HG03064 (cell line): ENCODE measurements around the gene EFNA1.

Experiments
- ATAC-seq: cut with Tn5 transposase; IDR thresholded peaks from one replicate; pipeline ENCODE4 v1.9.1; 2021; ENCODE audit warnings: low read depth; ENCODE audit not compliant: unreplicated experiment

EFNA1 gene

DNA sequence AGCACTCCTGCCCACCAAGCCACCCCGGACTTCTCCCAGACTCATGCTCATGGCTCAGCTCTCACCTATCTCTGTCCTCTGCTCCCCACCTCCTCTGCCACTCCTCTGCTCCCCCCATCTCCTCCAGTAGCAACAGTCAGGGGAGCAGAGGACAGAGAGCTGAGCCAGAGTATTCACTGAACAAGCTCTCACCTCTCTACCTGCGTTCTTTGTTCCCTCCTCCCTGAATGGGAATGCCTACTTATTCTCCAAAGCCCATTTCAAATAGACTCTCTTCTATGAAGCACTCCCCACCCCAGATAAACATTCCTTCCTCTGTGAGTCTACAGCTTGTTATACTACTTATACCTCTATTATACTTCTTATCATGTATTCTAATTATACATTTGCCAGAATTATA, 6.4 kb upstream of the EFNA1 start:
- no peak for ATAC-seq

DNA sequence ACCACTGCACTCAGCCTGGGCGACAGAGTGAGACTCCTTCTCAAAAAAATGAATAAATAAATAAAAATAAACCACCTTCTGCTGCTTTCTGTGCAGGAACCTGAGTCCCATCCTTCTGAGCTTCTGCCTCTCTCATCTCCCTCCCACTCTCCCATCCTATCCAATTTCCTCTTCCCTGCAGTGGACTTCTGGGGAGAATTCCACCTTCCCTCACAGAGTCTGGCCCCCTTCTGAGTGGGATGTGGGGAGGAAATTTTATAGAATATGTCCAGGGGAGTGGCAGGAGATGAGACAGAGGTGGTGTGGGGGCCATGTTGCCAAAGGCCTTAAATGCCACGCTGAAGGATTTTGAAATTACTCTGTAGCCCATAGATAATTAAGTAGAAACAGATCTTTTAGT, 5.4 kb upstream of the EFNA1 start:
- ATAC-seq: no peak

DNA sequence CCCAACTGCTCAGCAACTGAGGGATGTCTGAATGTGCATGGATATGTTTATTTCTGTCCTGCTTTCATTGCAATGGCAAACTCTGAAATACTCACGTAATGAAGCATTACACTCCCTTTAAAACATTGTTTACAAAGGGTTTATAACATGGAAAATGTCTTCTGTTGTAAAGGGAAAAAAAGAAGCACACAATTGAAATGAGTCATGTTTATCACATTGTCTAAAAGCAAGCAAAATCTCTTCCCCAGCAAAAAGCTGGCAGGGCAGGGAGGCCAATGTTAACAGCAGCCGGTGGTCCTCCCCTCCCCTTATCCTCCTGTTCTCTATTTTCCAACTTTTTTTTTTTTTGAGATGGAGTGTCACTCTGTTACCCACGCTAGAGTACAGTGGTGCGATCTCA, 3.9 kb upstream of the EFNA1 start:
- no peak for ATAC-seq

DNA sequence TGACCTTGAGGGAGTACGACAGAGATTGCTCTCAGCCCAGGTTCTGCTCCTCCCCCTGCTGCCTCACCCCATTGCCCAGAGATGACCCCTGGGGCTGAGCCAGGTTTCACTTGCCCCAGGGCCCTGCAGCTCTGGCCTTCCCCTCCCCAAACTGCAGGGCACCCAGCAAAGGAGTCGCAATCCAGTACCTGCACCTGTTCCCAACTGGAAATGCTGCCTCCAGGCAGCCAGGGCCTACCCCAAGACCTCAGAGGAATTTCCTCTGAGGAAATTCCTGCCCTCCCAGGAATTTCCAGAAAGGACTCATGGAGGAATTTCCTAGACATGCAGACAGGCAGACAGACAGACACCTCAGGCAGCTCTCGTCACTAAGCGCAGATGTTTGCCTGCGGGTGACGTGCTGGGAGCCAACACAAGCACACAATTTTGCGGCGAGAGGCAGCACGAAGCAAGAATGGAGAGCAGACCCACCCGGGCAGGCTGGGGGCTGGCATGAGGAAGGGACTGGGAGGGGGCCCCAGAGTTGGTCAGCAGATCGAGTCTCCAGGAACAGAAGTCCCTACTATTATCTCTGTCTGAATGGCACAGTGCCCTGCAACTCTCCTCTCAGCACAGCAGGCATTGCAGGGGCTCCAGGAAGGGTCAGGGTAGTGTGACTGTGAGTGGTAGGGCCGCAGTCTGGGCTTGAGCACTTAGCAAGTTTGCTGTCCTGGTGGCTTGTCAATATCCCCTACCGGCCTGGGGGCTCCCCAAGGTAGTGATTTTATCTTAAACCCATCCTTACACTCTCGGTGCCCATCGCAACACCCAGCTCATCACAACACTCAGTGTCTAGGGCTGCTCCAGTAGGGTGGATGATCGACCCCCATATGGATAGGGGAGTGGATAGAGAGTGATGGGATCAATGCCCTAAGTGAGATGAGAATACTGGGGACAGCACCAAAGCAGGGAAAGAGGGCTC, 2.9 kb upstream of the EFNA1 start:
- ATAC-seq: no peak

DNA sequence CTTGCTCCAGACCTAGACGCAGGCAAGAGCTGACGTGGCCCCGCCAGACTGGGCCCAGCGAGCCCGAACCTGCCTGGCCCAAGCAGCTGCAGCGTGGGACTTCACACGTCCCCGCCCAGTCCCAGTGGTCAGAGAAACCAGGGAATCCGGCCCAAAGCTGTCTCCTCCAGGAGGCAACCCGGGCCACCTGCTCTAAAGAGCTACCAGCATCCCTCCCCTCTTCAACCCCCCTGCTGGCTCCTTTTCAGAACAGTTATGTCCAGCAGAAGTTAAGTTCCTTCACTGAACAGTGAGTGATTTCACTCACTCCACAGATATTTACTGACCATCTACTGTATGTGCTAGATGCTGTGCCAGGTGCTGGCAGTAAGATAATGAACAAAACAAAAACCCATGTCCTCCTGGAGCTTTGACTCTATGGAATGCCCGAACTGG, 2.1 kb upstream of the EFNA1 start:
- ATAC-seq: no peak

DNA sequence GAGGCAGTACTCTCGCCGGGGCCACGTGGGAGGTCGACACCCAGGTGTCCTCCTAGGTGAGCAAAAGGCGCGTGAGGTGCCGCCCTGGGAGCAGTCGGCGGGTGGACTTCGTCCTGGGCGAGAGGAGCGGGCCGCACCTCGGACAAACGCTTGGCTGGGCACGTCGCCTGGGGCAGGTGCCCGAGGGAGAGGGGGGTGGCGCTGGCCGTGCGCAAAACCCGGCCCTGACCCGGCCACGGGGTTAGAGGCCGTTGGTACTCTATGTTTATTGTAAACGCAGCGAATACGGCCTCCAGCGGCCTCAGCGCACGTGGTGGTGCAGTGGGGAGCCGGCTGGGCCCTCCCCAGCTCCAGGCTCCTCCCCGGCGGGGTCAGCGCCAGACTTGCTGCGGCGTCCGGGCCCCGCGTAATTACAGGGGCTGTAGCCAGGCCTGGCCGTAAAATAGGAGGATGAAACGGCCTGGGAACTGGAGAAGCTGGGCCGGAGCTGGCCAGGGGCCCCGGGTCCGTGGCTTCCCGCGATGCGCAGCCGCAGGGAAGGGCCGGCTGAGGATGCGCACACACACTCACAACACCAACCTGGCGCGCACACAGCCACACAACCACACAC, 1.6 kb upstream of the EFNA1 start:
- ATAC-seq: no peak

DNA sequence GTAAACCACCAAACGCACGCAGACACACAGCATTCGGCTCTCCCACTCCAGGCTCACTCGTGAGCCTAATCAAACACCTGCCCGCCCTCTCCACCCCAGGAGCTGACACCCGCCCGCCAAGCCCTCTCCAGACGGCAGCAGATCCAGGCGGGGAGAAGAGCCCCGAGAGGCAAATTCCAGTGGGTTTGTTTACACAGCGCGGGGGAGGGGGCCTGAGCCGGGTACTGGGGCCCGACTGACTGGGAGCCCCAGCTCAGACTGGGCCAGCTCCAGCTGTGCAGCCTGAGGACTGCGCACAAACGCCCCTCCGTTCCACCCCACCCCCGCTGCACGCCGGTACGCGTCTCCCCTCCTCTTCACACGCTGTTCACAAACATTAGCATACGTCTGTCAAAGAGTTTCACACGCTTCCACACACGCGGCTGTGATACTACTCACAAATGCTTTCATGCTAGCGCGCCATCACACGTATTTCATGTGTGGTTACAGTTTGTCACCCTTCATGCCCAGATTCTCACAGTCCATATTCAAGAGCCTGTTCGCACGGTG, 1.0 kb upstream of the EFNA1 start:
- ATAC-seq: no peak

DNA sequence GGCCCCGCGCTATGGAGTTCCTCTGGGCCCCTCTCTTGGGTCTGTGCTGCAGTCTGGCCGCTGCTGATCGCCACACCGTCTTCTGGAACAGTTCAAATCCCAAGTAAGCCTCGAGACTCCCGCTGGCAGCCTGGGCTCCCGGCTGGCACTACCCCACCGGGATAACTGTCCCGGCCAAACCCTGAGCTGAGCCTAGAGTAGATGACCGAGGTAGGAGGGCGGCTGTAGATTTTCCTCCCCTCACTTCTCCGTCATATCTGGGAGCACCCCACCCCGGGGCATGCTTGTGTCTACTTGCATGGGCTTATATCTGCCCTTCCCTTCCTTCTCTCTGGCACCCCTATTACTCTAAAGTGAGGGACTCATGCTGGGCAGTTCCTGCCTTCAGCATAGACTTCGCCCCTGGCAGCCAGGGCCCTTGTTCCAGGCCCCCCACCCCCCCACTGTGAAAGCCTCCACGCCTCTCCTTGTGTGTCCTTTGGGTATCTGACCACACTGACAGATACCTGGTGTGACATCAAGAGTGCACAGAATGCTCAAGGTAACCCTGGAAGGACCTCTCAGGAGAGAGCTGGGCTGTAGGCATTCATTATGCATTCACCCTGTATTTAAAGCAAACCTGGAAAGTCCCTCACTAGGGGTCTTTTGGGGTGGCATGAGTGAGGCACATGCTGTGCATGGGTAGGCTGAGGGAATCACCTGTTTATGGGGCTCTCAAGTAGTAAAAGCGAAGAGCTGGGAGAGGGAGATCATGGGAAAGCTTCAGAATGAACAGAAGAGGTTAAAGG, 485 bp downstream of the EFNA1 start:
- ATAC-seq: no peak

DNA sequence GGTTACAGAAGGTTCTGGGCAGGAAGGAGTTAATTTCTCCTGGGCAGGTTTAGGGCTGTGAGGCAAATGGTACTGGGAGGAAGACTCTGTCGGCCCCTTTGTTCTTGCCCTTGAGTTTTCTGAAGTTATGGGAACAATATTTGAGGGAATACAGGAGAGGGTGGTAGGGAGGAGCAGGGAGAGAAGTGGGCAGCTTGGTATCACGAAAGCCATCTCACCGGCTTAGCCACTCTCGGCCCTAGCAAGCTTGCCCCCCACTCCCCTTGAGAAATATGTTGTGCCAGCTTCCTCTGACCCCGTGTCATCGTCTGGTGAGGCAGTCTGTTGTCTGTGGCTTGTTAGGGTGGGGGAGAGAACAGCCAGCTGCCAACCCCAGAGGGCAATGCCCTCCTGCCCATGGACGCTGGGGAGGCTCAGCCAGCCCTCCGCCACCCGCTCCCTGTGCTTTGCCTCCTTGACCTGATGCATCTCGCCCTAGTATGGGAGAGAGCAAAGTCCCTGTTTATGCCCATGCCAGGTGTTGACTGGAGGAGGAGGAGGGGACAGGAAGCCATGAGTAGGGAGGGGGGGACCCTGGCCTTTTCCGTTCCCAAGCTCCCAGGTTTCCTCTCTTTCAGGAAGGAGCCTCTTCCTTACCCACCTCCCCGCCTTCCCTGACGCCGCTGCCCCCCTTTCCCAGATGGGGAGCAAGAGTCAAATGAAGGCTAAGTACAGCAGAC, 1.2 kb downstream of the EFNA1 start:
- ATAC-seq: no peak

DNA sequence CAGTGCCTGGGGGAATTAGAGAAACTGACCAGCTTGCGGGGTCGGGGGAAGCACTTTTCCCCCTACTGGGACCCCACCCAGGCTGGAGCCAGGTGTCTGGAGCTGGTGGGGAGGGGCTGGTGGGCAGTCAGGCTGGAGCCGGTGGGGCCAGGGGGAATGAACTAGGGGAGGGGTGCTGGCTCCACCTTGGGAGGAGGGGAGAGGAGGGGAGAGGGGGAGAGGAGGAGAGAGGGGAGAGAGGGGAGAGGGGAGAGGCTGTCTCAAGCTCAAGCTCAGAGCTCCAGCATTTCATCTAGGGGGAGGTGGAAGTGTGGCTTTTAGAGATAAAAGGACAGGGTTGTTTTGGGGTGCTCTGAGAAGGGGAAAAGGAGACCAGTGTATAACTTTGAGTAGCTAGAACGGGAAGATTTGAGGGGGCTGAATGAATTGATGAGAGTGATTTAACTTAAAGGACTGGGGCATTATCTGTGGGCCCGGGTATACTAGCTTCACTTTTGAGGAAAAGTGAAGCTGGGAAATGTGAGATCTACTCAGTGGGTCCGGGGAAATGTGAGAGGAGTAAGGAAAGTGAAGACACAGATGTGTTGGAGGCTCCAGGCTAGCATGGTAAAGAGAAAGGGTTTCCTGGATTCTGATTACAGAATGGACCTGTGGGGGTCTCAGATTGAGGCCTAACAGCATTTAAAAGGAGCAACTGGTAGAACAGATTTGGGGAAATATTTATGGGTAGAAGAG, 2.8 kb downstream of the EFNA1 start:
- ATAC-seq: no peak

DNA sequence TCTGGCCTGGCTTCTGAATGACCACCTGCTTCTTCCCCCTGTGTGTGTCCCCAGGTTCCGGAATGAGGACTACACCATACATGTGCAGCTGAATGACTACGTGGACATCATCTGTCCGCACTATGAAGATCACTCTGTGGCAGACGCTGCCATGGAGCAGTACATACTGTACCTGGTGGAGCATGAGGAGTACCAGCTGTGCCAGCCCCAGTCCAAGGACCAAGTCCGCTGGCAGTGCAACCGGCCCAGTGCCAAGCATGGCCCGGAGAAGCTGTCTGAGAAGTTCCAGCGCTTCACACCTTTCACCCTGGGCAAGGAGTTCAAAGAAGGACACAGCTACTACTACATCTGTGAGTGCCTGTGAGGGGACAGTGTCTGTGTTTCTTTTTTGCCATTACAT, 3.6 kb downstream of the EFNA1 start:
- no peak for ATAC-seq

DNA sequence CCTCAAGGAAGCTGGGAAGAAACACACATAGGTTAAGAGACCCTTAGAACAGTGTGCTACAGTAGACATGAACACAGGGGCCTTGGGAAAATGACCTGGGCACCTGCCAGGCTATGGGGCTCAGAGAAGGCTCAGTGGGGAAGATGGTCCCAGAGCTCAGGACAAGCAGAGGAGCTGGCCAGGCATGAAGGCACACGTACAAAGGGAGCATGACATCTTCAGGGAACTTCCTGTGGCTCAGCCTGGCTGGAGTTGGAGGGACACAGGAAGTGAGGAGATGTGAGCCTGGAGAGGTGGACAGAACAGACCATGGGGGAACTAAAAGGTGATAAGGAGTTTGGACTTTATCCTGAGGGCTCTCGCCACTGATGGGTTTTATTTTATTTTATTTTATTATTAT, 4.2 kb downstream of the EFNA1 start:
- no peak for ATAC-seq

DNA sequence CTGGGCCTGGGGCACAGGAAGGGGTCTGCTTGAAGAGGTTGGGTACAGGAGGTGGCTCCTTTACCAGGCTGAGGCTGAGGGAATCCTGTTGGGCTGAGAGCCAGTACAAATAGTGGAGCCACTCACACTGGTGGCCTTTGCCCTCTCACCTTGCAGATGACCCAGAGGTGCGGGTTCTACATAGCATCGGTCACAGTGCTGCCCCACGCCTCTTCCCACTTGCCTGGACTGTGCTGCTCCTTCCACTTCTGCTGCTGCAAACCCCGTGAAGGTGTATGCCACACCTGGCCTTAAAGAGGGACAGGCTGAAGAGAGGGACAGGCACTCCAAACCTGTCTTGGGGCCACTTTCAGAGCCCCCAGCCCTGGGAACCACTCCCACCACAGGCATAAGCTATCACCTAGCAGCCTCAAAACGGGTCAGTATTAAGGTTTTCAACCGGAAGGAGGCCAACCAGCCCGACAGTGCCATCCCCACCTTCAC, 6.2 kb downstream of the EFNA1 start:
- no peak for ATAC-seq

DNA sequence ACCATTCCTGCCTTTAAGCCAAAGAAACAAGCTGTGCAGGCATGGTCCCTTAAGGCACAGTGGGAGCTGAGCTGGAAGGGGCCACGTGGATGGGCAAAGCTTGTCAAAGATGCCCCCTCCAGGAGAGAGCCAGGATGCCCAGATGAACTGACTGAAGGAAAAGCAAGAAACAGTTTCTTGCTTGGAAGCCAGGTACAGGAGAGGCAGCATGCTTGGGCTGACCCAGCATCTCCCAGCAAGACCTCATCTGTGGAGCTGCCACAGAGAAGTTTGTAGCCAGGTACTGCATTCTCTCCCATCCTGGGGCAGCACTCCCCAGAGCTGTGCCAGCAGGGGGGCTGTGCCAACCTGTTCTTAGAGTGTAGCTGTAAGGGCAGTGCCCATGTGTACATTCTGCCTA, 6.6 kb downstream of the EFNA1 start:
- ATAC-seq: no peak

DNA sequence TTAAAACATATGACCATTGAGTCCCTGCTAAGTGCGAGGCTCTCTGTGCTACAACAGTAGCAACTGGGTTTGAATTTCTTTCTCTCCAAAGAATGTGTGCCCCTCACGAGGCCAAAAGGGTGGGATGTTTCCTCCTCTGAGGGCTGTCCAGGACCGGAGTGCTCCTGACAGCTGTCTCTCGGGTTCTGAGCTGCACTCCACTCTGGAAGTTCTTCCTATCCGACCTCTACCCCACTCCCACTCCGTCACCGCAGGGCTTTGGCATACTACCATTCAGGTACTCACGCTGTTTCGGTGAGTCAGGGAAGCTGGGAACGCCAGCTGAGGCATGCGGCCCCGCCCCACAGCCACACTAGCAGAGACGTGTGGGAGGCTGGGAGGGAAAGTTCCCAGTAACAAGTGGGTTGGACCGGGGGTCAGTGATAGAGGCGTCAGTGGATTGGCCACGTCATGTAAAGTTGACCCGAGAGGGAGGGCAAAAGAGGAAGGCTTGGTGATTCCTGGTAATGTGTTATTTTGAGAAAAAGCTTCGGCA, 7.3 kb downstream of the EFNA1 start:
- no peak for ATAC-seq

DNA sequence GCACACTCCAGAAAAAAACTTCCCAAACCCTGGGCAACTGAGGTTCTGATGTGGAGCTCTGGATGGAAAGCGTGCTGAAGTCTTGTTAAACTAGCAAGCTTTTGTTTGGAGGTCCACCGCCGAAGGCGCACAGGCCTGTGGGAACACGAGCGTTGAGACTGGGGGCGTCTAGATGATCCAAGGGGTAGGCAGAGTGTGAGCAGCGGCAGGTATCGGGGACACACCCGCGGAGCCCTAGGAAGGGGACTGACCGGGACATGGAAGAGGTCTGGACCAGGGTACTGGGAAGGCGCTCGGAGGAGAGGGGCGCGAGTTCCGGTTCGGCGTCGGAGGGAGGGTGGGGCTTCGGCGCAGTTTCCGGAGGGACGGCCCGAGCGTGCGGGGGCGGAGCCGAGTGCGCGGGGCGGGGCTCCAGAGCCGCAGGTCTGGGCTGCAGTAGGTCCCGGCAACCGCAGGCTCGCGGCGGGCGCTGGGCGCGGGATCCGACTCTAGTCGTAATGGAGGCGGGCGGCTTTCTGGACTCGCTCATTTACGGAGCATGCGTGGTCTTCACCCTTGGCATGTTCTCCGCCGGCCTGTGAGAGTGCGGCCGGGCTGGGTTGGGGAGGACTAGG, 7.8 kb downstream of the EFNA1 start, which contains the start of gene SLC50A1:
SLC50A1 (plus strand) TSS at position 438 of the 614 bp plus-strand sequence; CDS start at position 498, 60 bp downstream.
- peak; percentile 50 for ATAC-seq

DNA sequence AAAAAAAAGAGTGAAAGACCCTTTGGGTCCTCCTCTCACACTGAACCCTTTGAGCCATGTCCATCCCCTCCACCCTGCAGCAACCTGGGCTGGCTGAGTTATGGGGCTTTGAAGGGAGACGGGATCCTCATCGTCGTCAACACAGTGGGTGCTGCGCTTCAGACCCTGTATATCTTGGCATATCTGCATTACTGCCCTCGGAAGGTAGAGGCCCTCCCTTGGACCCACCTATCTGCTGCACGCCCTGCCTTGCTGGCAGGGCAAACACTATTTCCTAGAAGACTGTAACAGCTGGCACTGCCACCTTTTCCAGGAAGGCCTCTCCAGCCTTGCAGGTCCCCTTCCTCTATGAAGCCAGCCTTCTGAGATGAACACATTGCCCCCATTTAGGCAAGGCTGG, 9.1 kb downstream of the EFNA1 start:
- ATAC-seq: no peak

DNA sequence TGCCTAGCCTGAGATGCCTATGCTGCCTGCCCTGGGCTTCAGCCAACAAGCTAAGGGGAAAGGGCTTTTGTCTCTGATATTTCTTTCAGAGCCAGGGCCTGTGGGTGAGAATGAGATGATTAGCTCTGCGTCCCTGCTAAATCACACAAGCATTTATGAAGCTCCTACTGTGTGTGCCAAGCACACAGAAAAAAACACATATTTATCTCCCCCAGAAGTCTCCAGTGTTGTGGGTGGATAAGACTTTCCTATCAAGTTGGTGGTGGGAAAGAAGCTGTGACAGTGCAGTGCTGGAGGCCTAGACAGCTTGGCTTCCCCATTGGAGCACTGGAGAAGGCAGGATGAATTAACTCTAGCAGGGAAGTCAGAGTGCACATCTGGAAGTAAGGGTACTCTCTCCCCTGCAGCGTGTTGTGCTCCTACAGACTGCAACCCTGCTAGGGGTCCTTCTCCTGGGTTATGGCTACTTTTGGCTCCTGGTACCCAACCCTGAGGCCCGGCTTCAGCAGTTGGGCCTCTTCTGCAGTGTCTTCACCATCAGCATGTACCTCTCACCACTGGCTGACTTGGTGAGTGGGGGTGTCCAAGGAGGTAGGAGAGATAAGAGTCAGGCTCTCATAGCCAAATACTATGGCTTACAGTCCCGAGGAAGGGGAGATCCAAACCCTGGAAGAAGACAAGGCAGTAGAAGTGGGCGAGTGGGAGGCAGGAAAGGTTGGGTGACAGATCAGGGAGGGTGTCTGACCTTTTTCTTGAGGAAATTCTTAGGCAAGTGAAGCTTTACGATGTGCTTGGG, 9.7 kb downstream of the EFNA1 start:
- ATAC-seq: no peak
